Measurements from ENCODE around the gene C11orf98.

- TF ChIP-seq KAT2B (IDR thresholded peaks at IDR 0.05; ENCODE audit: borderline replicate concordance, low read depth, low read length) (no peak), SP2 (CRISPR knock-in tag; IDR thresholded peaks at IDR 0.05) (no peak), KDM5A (IDR thresholded peaks at IDR 0.05; ENCODE audit: borderline replicate concordance, low read length) (no peak), ZNF138 (CRISPR knock-in tag; IDR thresholded peaks at IDR 0.05; ENCODE audit: low read depth) (no peak), POLR2A (IDR thresholded peaks at IDR 0.05; ENCODE audit: insufficient read depth in 1 of 2, low read depth in 2 of 2, low read length in 2 of 2) (no peak), MYNN (CRISPR knock-in tag; IDR thresholded peaks at IDR 0.05; ENCODE audit: low read depth) (no peak), RFX5 (IDR thresholded peaks at IDR 0.05; ENCODE audit: low read depth, low read length) (no peak), EZH2 (conservative IDR thresholded peaks at IDR 0.05; ENCODE audit: low read depth, low read length) (no peak), NR2C2 (CRISPR knock-in tag; IDR thresholded peaks at IDR 0.05; ENCODE audit: borderline replicate concordance) (no peak), ZNF3 (CRISPR knock-in tag; IDR thresholded peaks at IDR 0.05) (no peak), CTCF (CRISPR knock-in tag; IDR thresholded peaks at IDR 0.05) (no peak), ZNF644 (CRISPR knock-in tag; IDR thresholded peaks at IDR 0.05; ENCODE audit: low read depth) (no peak), ISX (CRISPR knock-in tag; conservative IDR thresholded peaks at IDR 0.05) (no peak), SAP130 (CRISPR knock-in tag; IDR thresholded peaks at IDR 0.05; ENCODE audit: low read depth) (no peak)
Measured at GRCh38 chr11:62682518-62682917, 17.5 kb upstream of the C11orf98 start.

Measured in HepG2 (cell line).